Measurements from ENCODE around the gene NSUN5.
"Not testable (repeated sequence)": the region's sequence is repeated elsewhere in the genome, so short reads cannot be mapped to it uniquely, and the experiment has no call there.

DNA sequence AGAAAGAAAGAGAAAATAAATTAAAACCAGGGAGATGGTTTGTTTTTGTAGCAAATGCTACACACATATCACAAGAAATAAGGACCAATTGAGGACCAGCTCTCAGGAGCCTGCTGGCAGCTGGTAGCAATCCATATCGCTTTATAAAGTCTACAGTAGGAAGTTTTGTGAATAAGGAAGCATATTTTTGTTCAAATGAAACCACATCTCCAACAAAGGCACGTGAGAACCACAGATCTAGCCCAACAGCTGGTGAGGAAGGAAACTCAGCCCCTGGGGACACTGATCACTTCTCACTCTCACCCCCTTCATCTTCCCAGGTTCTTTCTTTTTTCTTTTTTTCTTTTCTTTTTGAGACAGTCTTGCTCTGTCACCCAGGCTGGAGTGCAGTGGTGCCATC, 46.2 kb downstream of the NSUN5 start:
- TF ChIP-seq, protein P1, sequence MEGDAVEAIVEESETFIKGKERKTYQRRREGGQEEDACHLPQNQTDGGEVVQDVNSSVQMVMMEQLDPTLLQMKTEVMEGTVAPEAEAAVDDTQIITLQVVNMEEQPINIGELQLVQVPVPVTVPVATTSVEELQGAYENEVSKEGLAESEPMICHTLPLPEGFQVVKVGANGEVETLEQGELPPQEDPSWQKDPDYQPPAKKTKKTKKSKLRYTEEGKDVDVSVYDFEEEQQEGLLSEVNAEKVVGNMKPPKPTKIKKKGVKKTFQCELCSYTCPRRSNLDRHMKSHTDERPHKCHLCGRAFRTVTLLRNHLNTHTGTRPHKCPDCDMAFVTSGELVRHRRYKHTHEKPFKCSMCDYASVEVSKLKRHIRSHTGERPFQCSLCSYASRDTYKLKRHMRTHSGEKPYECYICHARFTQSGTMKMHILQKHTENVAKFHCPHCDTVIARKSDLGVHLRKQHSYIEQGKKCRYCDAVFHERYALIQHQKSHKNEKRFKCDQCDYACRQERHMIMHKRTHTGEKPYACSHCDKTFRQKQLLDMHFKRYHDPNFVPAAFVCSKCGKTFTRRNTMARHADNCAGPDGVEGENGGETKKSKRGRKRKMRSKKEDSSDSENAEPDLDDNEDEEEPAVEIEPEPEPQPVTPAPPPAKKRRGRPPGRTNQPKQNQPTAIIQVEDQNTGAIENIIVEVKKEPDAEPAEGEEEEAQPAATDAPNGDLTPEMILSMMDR (IDR thresholded peaks at IDR 0.05; ENCODE audit: insufficient read depth, low read length, poor library complexity, severe bottlenecking) = not testable (repeated sequence)
- not testable (repeated sequence) for TF ChIP-seq EZH2phosphoT487 (conservative IDR thresholded peaks at IDR 0.05; ENCODE audit: low read length)

Measured in SU-DHL-6 (cell line).